ENCODE results near the gene RCAN2. TPM values are rescaled to one million over a fixed set of nuclear protein-coding genes. Genes with fewer than 3 reads are reported as not detected.

RCAN2 gene
- total RNA-seq, 4 donors from 2014 or later = 28.7 to 79.1 (median 36.3) TPM

- intact Hi-C loops (cut with DNase I) = no loop called here
- H3K27ac ChIP-seq (replicated peaks in 1 of 4) = no peak overlapping the region
- TF ChIP-seq EP300 (IDR thresholded peaks at IDR 0.05) (no peak), POLR2A (IDR thresholded peaks at IDR 0.05; ENCODE audit: low read depth) (no peak), POLR2AphosphoS5 (IDR thresholded peaks at IDR 0.05) (no peak), CTCF (IDR thresholded peaks at IDR 0.05) (no peak)
- no peak overlapping the region for H3K4me3 ChIP-seq
- 93% methylated on average over 1 of the region's 1 CpG for WGBS
- H3K9me3 ChIP-seq = peaks cover 0 to 6% (median 2%) of the 10 kb centered on the region in 4 donors
- no peaks in the 10 kb centered on the region for H3K36me3 ChIP-seq
- H3K4me1 ChIP-seq = peaks cover 17 to 33% (median 23%) of the 10 kb centered on the region in 4 donors
- no peak for DNase-seq (ENCODE audit: extremely low spot score)
- no peaks in the 10 kb centered on the region for H3K27me3 ChIP-seq
These were observed 36.6 kb downstream of the RCAN2 start for GRCh38 chr6:46454691-46455090.

GRCh38 chr6:46453741-46454316 is 37.4 kb downstream of the RCAN2 start:
- H3K9me3 ChIP-seq = peaks cover 0 to 6% (median 5%) of the 10 kb centered on the region in 4 donors
- intact Hi-C loops (cut with DNase I) = no loop called here
- no peak for DNase-seq (ENCODE audit: extremely low spot score)
- H3K27me3 ChIP-seq = no peaks in the 10 kb centered on the region
- TF ChIP-seq POLR2A (IDR thresholded peaks at IDR 0.05; ENCODE audit: low read depth) (no peak), EP300 (IDR thresholded peaks at IDR 0.05) (no peak), POLR2AphosphoS5 (IDR thresholded peaks at IDR 0.05) (no peak), CTCF (IDR thresholded peaks at IDR 0.05) (no peak)
- no peak overlapping the region for H3K4me3 ChIP-seq
- H3K36me3 ChIP-seq = no peaks in the 10 kb centered on the region
- H3K4me1 ChIP-seq = peaks cover 17 to 33% (median 23%) of the 10 kb centered on the region in 4 donors
- no peak overlapping the region for H3K27ac ChIP-seq (replicated peaks in 1 of 4)
- WGBS = 55% methylated on average over 3 of the region's 3 CpGs

GRCh38 chr6:46453216-46453615 is 38.0 kb downstream of the RCAN2 start:
- WGBS = 37% methylated on average over 4 of the region's 4 CpGs
- intact Hi-C loops (cut with DNase I) = no loop called here
- Histone ChIP-seq H3K4me3 (no peak overlapping the region), H3K27ac (replicated peaks in 1 of 4) (no peak overlapping the region), H3K9me3 (peaks cover 0 to 6% (median 5%) of the 10 kb centered on the region in 4 donors), H3K36me3 (no peaks in the 10 kb centered on the region), H3K27me3 (no peaks in the 10 kb centered on the region), H3K4me1 (peaks cover 17 to 33% (median 23%) of the 10 kb centered on the region in 4 donors)
- DNase-seq (ENCODE audit: extremely low spot score) = no peak
- TF ChIP-seq POLR2AphosphoS5 (IDR thresholded peaks at IDR 0.05) (no peak), EP300 (IDR thresholded peaks at IDR 0.05) (no peak), CTCF (IDR thresholded peaks at IDR 0.05) (no peak), POLR2A (IDR thresholded peaks at IDR 0.05; ENCODE audit: low read depth) (no peak)

- H3K27me3 ChIP-seq = no peaks in the 10 kb centered on the region
- intact Hi-C loops (cut with DNase I) = no loop called here
- H3K36me3 ChIP-seq = no peaks in the 10 kb centered on the region
- no peak for DNase-seq (ENCODE audit: extremely low spot score)
- TF ChIP-seq POLR2A (IDR thresholded peaks at IDR 0.05; ENCODE audit: low read depth) = no peak
- no peak for TF ChIP-seq POLR2AphosphoS5 (IDR thresholded peaks at IDR 0.05)
- no peak for TF ChIP-seq CTCF (IDR thresholded peaks at IDR 0.05)
- no peak overlapping the region for H3K4me3 ChIP-seq
- WGBS = 82% methylated on average over 3 of the region's 3 CpGs
- no peak overlapping the region for H3K27ac ChIP-seq (replicated peaks in 1 of 4)
- peaks cover 17 to 33% (median 23%) of the 10 kb centered on the region in 4 donors for H3K4me1 ChIP-seq
- peaks cover 0 to 6% (median 5%) of the 10 kb centered on the region in 4 donors for H3K9me3 ChIP-seq
These were observed 38.8 kb downstream of the RCAN2 start for GRCh38 chr6:46452312-46452917.

All from esophagus muscularis mucosa (tissue), 4 donors.